RWPE2 (cell line): ENCODE data around the gene SCFD2.
"Not testable (repeated sequence)": the region's sequence is repeated elsewhere in the genome, so short reads cannot be mapped to it uniquely, and the experiment has no call there.

Source experiments
- ATAC-seq: fragments of 200-7000 bp; cut with Tn5 transposase; 3 replicates; pipeline ENCODE4 v1.9.1; 2021; ENCODE audit warnings: low read depth
- DNase-seq: peaks from one replicate; pipeline ENCODE4 v3.0.0-alpha.2; 2020; ENCODE audit warnings: low spot score
- H3K27ac ChIP-seq: fragments of 450-650 bp; 2 replicates; pipeline ENCODE4 v1.5.1; 2017; ENCODE audit warnings: mild to moderate bottlenecking; ENCODE audit not compliant: poor library complexity, severe bottlenecking
- H3K27me3 ChIP-seq: fragments of 250-450 bp; sonication (Bioruptor Pico); 2 replicates; pipeline ENCODE4 v1.5.1; 2021; ENCODE audit warnings: mild to moderate bottlenecking, moderate library complexity; ENCODE audit not compliant: insufficient read depth, poor library complexity, severe bottlenecking
- H3K36me3 ChIP-seq: fragments of 250-450 bp; sonication (Bioruptor Pico); 2 replicates; pipeline ENCODE4 v1.5.1; 2020; ENCODE audit warnings: low read depth, mild to moderate bottlenecking, moderate library complexity
- H3K4me1 ChIP-seq: fragments of 250-450 bp; sonication (Bioruptor Pico); 2 replicates; pipeline ENCODE4 v1.5.1; 2021; ENCODE audit warnings: mild to moderate bottlenecking, moderate library complexity; ENCODE audit not compliant: insufficient read depth, poor library complexity, severe bottlenecking
- H3K4me3 ChIP-seq: fragments of 250-450 bp; sonication (Bioruptor Pico); 2 replicates; pipeline ENCODE4 v1.5.1; 2021; ENCODE audit warnings: mild to moderate bottlenecking, moderate library complexity; ENCODE audit not compliant: severe bottlenecking
- H3K9me3 ChIP-seq: fragments of 250-450 bp; sonication (Bioruptor Pico); 2 replicates; pipeline ENCODE4 v1.5.1; 2021; ENCODE audit warnings: mild to moderate bottlenecking, moderate library complexity; ENCODE audit not compliant: severe bottlenecking
- CTCF ChIP-seq: fragments of 450-650 bp; IDR thresholded peaks from one replicate; pipeline ENCODE4 v1.5.1; 2017; ENCODE audit warnings: mild to moderate bottlenecking, moderate library complexity; ENCODE audit not compliant: poor library complexity, severe bottlenecking

The SCFD2 gene

GRCh38 chr4:53309321-53310040 lies 56.4 kb downstream of the SCFD2 start:
- peaks cover 2% of the 10 kb centered on the region for H3K9me3 ChIP-seq
- DNase-seq (no peak), ATAC-seq (no peak)
- no peak overlapping the region for H3K4me3 ChIP-seq
- no peaks in the 10 kb centered on the region for H3K4me1 ChIP-seq
- TF ChIP-seq CTCF, result no peak
- H3K27me3 ChIP-seq, result no peaks in the 10 kb centered on the region
- no peak overlapping the region for H3K27ac ChIP-seq
- no peaks in the 10 kb centered on the region; the same call in 1 of the 2 replicates for H3K36me3 ChIP-seq

- Histone ChIP-seq H3K36me3 (no peaks in the 10 kb centered on the region; the same call in 1 of the 2 replicates), H3K27me3 (no peaks in the 10 kb centered on the region), H3K9me3 (peaks cover 2% of the 10 kb centered on the region), H3K27ac (no peak overlapping the region), H3K4me1 (no peaks in the 10 kb centered on the region), H3K4me3 (no peak overlapping the region)
- no peak for ATAC-seq
- TF ChIP-seq CTCF, result no peak
- no peak for DNase-seq
Observed at GRCh38 chr4:53307819-53308780, 57.8 kb downstream of the SCFD2 start.

GRCh38 chr4:53307210-53307609 lies 58.7 kb downstream of the SCFD2 start:
- Histone ChIP-seq H3K4me3 (no peak overlapping the region), H3K27me3 (no peaks in the 10 kb centered on the region), H3K4me1 (no peaks in the 10 kb centered on the region), H3K36me3 (no peaks in the 10 kb centered on the region), H3K27ac (no peak overlapping the region), H3K9me3 (peaks cover 2% of the 10 kb centered on the region)
- TF ChIP-seq CTCF, result no peak
- ATAC-seq (no peak), DNase-seq (no peak)

- Histone ChIP-seq H3K36me3 (no peaks in the 10 kb centered on the region), H3K4me3 (no peak overlapping the region), H3K27ac (no peak overlapping the region), H3K27me3 (no peaks in the 10 kb centered on the region), H3K9me3 (peaks cover 2% of the 10 kb centered on the region), H3K4me1 (no peaks in the 10 kb centered on the region)
- TF ChIP-seq CTCF, result no peak
- ATAC-seq, result no peak
- DNase-seq, result no peak
Observed at GRCh38 chr4:53306729-53307128, 59.1 kb downstream of the SCFD2 start.

- DNase-seq, H3K4me3 ChIP-seq, H3K27ac ChIP-seq, H3K36me3 ChIP-seq, H3K9me3 ChIP-seq, ATAC-seq, H3K27me3 ChIP-seq, H3K4me1 ChIP-seq: not testable (repeated sequence)
Observed at GRCh38 chr4:53292209-53292608, 73.7 kb downstream of the SCFD2 start.
